Measurements from ENCODE around the gene CSTB. TPM values are rescaled to one million over a fixed set of nuclear protein-coding genes. Genes with fewer than 3 reads are reported as not detected.

Gene CSTB
- total and polyA plus RNA-seq, 2 of the 8 experiments (the other 6 are each of a cell fraction or from before 2014, with no cell fraction given): 53.8 to 64.1 TPM

- H2AK5ac ChIP-seq (ENCODE audit: low read depth, low read length): no peak overlapping the region
- H3K9ac ChIP-seq (replicated peaks in 1 of 4; ENCODE audit: extremely low read depth in 1 of 4, low read depth in 3 of 4, low read length in 3 of 4): no peak overlapping the region
- no peak overlapping the region for H4K8ac ChIP-seq (ENCODE audit: extremely low read depth, insufficient read depth, low read length)
- no peak overlapping the region for H2BK120ac ChIP-seq (replicated peaks; ENCODE audit: low read depth, low read length)
- no peak overlapping the region for H2BK5ac ChIP-seq (ENCODE audit: low read depth, low read length)
- no peak overlapping the region for H3K4ac ChIP-seq (replicated peaks; ENCODE audit: insufficient read length, low read depth, low read length)
- no peak overlapping the region for H3K4me3 ChIP-seq (ENCODE audit: extremely low read depth in 1 of 4, insufficient read depth in 2 of 4, low read depth in 3 of 4, low read length in 4 of 4)
- no peak overlapping the region for H2BK12ac ChIP-seq (ENCODE audit: low read depth, low read length)
- no peaks in the 10 kb centered on the region for H3K27me3 ChIP-seq (replicated peaks in 1 of 4; ENCODE audit: control insufficient read depth in 3 of 4, extremely low read depth in 1 of 4, insufficient read depth in 3 of 4, low read length in 3 of 4)
- FAIRE-seq (no peak), DNase-seq (ENCODE audit: low read depth in 1 of 2, low spot score in 2 of 2) (peak in 1 of 2 experiments; percentile 59)
- ChIA-PET POLR2A (ENCODE audit: partially characterized antibody) (interaction anchor here (0.7 to 3.2 kb wide), 9 partner anchors 8 to 69 kb away, joined by 3 to 29 read pairs (median 5); no protein-coding TSS in a partner anchor), CTCF (ENCODE audit: partially characterized antibody) (interaction anchor here (1.2 to 1.4 kb wide), 2 partner anchors 12 to 43 kb away, joined by 3 to 13 read pairs; no protein-coding TSS in a partner anchor)
- no peak overlapping the region for H4K91ac ChIP-seq (replicated peaks; ENCODE audit: insufficient read length, low read length)
- no peak overlapping the region for H2BK20ac ChIP-seq (ENCODE audit: low read length)
- no peak overlapping the region for H3K27ac ChIP-seq (ENCODE audit: low read depth, low read length)
- TF ChIP-seq EGR1 (IDR thresholded peaks at IDR 0.05; ENCODE audit: borderline replicate concordance, low read depth, low read length) (peak; percentile 10; the same call in 1 of the 2 replicates), POU5F1 (IDR thresholded peaks at IDR 0.05; ENCODE audit: low read depth, low read length) (no peak), PHF8 (conservative IDR thresholded peaks at IDR 0.05; ENCODE audit: low read depth, low read length) (no peak)
- peaks cover 0 to 13% of the 10 kb centered on the region in 2 experiments for H4K20me1 ChIP-seq (replicated peaks in 1 of 2; ENCODE audit: control insufficient read depth in 1 of 2, insufficient read depth in 2 of 2, low read length in 2 of 2)
- H3K56ac ChIP-seq (replicated peaks; ENCODE audit: insufficient read length, low read depth, low read length): no peak overlapping the region
- 0 out of 2 replicates have a peak, but pooled peaks cover 2% of the 10 kb centered on the region for H3K79me1 ChIP-seq (ENCODE audit: low read depth, low read length)
- no peak overlapping the region for H3K23ac ChIP-seq (ENCODE audit: insufficient read length)
- H3K4me1 ChIP-seq (replicated peaks in 1 of 4; ENCODE audit: control insufficient read depth in 3 of 4, insufficient read depth in 4 of 4, low read length in 3 of 4): peaks cover 0 to 9% (median 4%) of the 10 kb centered on the region in 4 experiments; a peak in 5 of 7 replicates
- no peak overlapping the region; a peak in 1 of 4 replicates for H3K4me2 ChIP-seq (ENCODE audit: insufficient read depth in 1 of 2, low read depth in 2 of 2, low read length in 2 of 2)
- H3K14ac ChIP-seq (ENCODE audit: insufficient read length): no peak overlapping the region
- peaks cover 0 to 14% (median 11%) of the 10 kb centered on the region in 4 experiments; a peak in 5 of 8 replicates for H3K36me3 ChIP-seq (ENCODE audit: control insufficient read depth in 2 of 4, insufficient read depth in 4 of 4, low read length in 3 of 4)
- no peaks in the 10 kb centered on the region for H3K79me2 ChIP-seq (ENCODE audit: control insufficient read depth in 1 of 2, insufficient read depth in 2 of 2, low read length in 2 of 2)
- no peak overlapping the region for H3K18ac ChIP-seq (ENCODE audit: extremely low read depth, low read length)
- WGBS, 2 experiments (ENCODE audit: extremely low coverage in 1 of 2, insufficient coverage in 1 of 2, insufficient read length in 1 of 2, insufficient replicate concordance in 2 of 2, low coverage in 1 of 2, low lambda C conversion rate in 2 of 2, missing lambda C conversion rate in 1 of 2): 89% methylated on average over 13 of the region's 28 CpGs; no CpG with 5 or more reads in 1 of the 2 experiments
- H3K23me2 ChIP-seq (ENCODE audit: low read depth, low read length): no peaks in the 10 kb centered on the region
- no peaks in the 10 kb centered on the region for H3K9me3 ChIP-seq (ENCODE audit: insufficient read depth in 2 of 2, low read depth in 1 of 2, low read length in 1 of 2)
- H2BK15ac ChIP-seq (ENCODE audit: low read length): no peak overlapping the region; the same call in 1 of the 2 replicates
- no peak overlapping the region for H4K5ac ChIP-seq (ENCODE audit: insufficient read length, low read depth, low read length)
- H2AFZ ChIP-seq (ENCODE audit: low read length): no peak overlapping the region
Observed at GRCh38 chr21:43741423-43742096, 34.5 kb downstream of the CSTB start.
